Muscle of back (tissue), 10 donors: ENCODE results near the gene IQCH. TPM values are rescaled to one million over a fixed set of nuclear protein-coding genes. Genes with fewer than 3 reads are reported as not detected.

Experiments used
- polyA plus RNA-seq, 10 donors: library from polyadenylated mRNA; unstranded; fragments of 120-200 nt; gene quantifications; one replicate each; pipeline ENCODE4 v1.2.1, GENCODE V29; 2013; ENCODE audit not compliant: insufficient read length in 10 of 10

The IQCH gene
- polyA plus RNA-seq, 10 donors = 0.62 to 1.5 (median 1.1) TPM

Other genes with a start within 250 kb of the IQCH start
- gene SMAD3, start 189.2 kb upstream of the IQCH start, polyA plus RNA-seq = 10 to 100 TPM; 22.3 to 34.0 (median 24.1) TPM
- gene AAGAB, start 125 bp upstream of the IQCH start, polyA plus RNA-seq = 10 to 100 TPM; 16.9 to 28.0 (median 22.1) TPM